Activated naive CD4-positive, alpha-beta T cell treated with Interleukin-2 at 50 U/mL for 16 hours (primary cell): ENCODE results near the gene SRP9.
"Not testable (repeated sequence)": the region's sequence is repeated elsewhere in the genome, so short reads cannot be mapped to it uniquely, and the experiment has no call there.

Experiments
- DNase-seq: peaks from one replicate; pipeline ENCODE4 v3.0.0-alpha.2; 2020

Gene SRP9

DNA sequence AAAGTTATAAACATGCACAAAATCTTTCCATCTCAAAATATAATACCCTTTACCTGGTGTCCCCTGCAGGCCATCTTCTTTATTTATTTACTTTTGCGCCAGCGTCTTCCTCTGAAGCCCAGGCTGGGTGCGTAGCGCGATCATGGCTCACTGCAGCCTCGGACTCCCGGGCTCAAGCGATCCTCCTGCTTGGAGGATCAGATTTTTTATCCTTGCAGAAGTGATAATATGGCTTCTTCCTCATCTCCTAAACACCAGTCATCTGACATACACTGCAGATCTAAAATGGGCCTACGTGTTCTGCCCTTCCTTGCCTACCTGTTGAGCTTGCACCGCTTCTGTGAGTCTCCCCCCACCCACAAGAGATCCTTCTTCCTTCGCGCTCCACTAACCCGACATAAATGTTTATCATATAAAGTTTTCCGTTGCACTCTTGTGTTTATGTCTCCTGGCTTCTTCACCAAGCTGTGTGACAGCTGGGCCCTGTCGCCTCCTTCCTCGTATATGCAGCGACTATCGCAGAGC, 506 bp upstream of the SRP9 start:
- no peak for DNase-seq

GRCh38 chr1:225778337-225778669, 677 bp downstream of the SRP9 start:
- DNase-seq: no peak

- not testable (repeated sequence) for DNase-seq
Observed at GRCh38 chr1:225779165-225779564, 1.5 kb downstream of the SRP9 start.

- DNase-seq: no peak
Observed at GRCh38 chr1:225780134-225780533, 2.5 kb downstream of the SRP9 start.

GRCh38 chr1:225780630-225781029, 3.0 kb downstream of the SRP9 start:
- no peak for DNase-seq

DNA sequence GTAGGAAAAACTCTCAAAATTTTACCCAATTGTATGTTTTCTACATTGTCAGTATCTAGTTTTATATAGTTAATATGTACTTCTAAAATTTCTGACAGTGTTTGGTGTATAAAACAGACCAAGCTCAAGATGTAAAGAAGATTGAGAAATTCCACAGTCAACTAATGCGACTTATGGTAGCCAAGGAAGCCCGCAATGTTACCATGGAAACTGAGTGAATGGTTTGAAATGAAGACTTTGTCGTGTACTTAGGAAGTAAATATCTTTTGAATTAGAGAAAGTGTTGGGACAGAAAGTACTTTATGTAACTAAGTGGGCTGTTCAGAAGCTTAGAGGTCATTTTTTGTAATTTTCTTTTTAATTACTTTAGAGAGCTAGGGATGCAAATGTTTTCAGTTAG, 11.5 kb downstream of the SRP9 start:
- not testable (repeated sequence) for DNase-seq

DNA sequence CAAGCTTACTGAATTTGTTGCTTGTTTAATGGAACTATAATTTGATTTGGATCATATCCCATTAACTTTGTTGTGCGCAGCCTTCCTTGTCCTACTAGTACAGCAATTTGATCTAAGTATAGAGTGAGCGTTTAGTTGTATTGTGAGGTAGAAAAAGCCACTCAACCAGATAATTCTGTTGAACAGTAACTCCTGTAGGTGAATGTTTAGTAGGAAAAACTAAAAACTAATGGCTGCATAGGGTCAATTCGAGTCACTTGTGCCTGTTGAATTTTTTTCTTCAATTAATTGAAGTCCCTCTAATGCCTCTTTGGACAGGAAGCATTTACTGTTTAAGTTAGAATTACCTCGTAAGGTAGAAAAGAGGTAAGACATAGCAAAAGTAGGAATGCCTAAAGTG, 17.3 kb downstream of the SRP9 start:
- DNase-seq: no peak

DNA sequence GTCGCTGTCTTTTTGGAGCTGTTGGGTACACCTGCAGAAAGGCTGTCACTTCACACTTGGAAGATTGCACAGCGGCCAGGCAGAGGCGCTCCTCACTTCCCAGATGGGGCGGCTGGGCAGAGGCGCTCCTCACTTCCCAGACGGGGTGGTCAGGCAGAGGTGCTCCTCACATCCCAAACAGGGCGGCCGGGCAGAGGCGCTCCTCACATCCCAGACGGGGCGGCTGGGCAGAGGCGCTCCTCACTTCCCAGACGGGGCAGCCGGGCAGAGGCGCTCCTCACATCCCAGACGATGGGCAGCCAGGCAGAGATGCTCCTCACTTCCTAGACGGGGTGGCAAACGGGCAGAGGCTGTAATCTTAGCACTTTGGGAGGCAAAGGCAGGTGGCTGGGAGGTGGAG, 18.5 kb downstream of the SRP9 start:
- DNase-seq: not testable (repeated sequence)

DNA sequence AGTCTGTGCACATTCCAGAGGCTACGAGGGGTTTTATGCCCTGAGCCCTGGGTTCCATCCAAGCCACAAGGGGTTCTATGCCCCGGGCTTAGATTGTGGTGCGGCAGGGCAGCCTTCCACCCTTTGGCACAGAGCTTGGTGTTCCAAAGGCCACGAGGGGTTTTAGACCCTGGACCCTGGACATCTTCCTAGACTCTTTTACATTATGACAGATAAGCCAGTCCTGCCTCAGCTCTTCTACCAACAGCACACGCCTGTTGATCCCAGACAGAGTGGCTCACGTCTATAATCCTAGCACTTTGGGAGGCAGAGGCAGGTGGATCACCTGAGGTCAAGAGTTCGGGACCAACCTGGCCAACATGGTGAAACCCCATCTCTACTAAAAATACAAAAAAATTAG, 23.5 kb downstream of the SRP9 start:
- DNase-seq: not testable (repeated sequence)

- no peak for DNase-seq
Observed at GRCh38 chr1:225806249-225806648, 28.6 kb downstream of the SRP9 start.

DNA sequence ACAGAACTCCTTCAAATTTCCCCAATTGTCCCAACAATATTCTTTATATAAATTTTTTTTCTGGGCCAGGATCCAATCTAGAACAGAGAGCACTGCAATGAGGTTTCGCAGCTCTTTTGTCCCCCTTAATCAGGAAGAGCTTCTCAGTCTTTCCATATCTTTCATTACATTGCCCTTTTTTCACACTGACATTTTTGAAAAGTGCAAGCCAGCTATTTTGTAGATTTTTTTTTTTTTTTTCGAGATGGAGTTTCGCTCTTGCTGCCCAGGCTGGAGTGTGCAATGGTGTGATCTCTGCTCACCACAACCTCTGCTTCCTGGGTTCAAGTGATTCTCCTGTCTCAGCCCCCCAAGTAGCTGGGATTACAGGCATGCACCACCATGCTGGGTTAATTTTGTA, 29.1 kb downstream of the SRP9 start:
- DNase-seq: not testable (repeated sequence)

DNA sequence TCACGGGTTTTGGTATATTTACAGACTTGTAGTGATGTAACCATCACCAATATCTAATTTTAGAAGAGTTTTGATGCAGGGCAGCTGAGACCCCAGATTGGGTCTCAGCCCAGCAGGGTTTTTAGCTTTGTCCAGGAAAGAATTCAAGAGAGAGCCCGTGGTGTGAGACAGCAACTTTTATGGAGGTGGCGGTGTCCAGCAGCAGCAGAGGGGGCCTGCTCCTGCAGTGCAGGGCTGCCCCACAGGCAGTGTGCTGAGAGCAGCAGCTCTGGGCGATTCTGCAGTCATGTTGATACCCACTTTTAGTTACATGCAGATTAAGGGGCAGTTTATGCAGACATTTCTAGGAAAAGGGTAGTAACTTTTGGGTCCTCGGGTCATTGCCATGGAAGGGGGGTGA, 30.5 kb downstream of the SRP9 start:
- DNase-seq: no peak

- DNase-seq: peak; percentile 70
Observed at GRCh38 chr1:225809842-225810578, 32.4 kb downstream of the SRP9 start, which contains the start of gene EPHX1. Gene EPHX1, plus strand, starts transcription at chr1:225810124. Its CDS starts 18,606 bp downstream, at chr1:225828730.

- not testable (repeated sequence) for DNase-seq
Observed at GRCh38 chr1:225810579-225811538, 33.2 kb downstream of the SRP9 start.

DNA sequence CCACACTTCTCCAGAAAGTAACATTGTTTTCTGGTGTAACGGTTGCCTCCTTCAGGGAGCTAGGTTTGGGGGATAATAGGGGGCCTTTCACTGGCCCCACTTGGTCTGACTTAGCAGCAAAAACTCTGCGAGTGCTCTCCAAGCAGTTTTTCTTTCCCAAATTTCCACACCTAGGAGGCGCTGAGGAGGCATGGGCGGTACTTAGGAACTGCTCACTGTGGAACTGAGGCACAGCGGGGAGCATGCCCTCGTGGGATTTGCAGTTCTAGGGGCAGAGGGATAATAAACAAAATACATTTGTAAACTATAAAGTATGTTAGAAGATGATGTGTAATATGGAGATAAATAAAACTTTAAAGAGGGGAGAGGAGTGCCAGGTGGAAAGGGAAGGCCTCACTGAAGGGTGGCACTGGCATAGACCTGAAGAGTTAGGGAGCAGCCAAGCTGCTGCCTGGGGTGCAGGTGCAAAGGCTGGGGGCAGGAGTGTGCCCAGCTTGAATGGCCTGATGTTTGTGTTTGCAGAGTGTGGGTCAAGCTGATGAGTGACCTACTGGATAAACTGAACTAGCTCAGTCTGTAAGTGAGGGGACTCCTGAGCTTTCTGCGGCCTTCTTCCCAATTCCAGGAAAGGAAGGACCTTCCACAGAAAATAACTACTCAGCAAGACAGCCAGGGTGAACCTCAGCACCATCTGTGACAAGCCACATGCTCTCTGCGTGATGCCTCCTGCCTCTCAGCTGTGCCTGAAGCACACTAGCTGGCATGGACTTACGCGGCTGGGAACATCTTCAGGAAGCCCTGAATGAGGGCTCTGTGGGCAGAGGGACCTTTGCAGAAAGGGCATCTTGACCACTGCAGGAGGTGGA, 34.2 kb downstream of the SRP9 start:
- no peak for DNase-seq

DNA sequence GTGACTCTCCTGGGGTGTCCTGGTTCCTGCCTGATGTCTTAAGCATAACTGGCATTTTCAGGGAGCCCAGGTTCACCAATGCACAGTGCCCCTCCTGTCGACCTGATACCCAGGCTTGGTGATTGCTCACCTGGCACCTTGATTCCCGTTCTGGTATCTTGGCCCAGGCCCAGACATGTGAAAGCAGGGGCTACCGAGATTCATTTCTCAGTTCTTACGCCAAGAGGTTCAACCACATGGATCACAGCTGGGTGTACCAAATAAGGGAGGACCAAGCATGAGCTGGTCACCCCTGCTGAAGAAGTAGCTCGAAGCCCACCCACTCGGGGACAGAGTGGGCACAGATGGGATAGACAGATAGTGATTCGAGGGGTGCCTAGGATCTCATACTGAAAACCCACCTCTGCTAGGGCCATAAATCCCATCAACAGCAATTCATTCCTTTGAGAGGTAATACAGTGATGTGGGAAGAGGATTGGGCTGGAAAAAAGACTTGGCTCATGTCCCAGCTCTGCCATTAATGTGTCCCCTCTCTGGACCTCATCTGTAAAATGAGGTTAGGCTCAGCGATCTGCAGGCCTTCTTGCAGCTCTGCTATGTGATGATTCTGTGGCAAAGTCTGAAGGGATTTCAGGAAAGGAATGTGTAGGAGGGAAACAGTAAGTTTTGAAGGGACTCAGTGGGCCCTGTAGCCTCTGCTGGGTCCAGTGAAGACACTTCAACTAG, 35.0 kb downstream of the SRP9 start:
- no peak for DNase-seq

GRCh38 chr1:225813214-225813964, 35.8 kb downstream of the SRP9 start:
- DNase-seq: no peak

GRCh38 chr1:225814381-225814780, 36.8 kb downstream of the SRP9 start:
- no peak for DNase-seq

DNA sequence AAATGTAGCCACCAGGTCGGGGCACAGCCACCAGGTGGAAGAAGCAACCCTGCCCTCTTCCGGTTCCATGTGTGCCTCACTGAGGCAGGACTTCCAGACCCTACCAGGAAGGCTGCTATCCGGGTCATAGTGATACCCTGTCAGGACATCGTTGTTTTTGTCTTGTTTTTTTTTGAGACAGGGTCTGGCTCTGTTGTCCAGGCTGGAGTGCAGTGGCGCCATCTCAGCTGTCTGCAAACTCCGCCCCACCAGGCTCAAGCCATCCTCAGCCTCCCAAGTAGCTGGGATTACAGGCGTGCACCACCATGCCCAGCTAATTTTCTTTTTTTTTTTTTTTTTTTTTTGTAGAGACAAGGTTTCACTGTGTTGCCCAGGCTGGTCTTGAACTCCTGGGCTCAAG, 37.5 kb downstream of the SRP9 start:
- DNase-seq: not testable (repeated sequence)

DNA sequence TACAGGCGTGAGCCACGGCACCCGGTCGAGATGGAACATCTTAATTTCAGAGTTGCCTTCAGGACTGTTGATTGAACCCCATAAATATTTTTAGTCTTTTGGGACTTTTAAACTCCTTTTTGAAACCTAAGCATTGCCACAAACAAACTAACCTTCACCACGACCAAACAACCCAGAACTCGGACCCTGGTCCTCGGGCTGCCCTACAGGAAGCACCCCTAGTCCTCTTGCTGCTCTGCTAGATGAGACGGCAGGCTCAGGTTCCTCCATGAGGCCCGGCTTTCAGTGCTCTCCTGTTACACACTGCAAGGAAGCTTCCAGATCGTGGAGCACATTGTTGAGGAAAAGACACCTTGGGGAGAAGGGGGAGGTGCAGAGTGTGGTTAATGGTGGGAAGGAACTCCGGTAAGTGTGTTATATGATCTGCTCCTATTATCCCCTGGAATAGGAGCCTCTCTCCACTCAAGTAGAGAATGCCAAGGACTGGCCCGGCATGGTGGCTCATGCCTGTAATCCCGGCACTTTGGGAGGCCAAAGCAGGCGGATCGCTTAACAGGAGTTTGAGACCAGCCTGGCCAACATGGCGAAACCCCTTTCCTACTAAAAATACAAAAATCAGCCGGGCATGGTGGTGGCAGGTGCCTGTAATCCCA, 38.0 kb downstream of the SRP9 start:
- DNase-seq: no peak
